Loucy (cell line): ENCODE results near the gene FAM217A.

Experiments used
- H2AFZ ChIP-seq: fragments of 200-600 bp; sonication (generic); 2 replicates; pipeline ENCODE4 v1.6.0; 2016; ENCODE audit warnings: antibody characterized with exemption, mild to moderate bottlenecking, low read length, moderate library complexity
- H3F3A ChIP-seq: fragments of 200-600 bp; 2 replicates; pipeline ENCODE4 v1.6.0; 2016; ENCODE audit warnings: antibody characterized with exemption, low read depth, mild to moderate bottlenecking
- H3K27me3 ChIP-seq: fragments of 200-600 bp; sonication (generic); 2 replicates; pipeline ENCODE4 v1.6.1; 2014; ENCODE audit warnings: low read length, mild to moderate bottlenecking; ENCODE audit not compliant: insufficient read depth, poor library complexity, severe bottlenecking
- H3K36me3 ChIP-seq: fragments of 200-600 bp; sonication (generic); 2 replicates; pipeline ENCODE4 v1.6.1; 2016; ENCODE audit warnings: low read length; ENCODE audit not compliant: insufficient read depth
- H3K4me1 ChIP-seq: fragments of 200-600 bp; sonication (generic); 2 replicates; pipeline ENCODE4 v1.5.1; 2014; ENCODE audit warnings: low read length, mild to moderate bottlenecking; ENCODE audit not compliant: insufficient read depth, poor library complexity, severe bottlenecking
- H3K4me2 ChIP-seq: fragments of 200-600 bp; sonication (generic); 2 replicates; pipeline ENCODE4 v1.6.0; 2014; ENCODE audit warnings: antibody characterized with exemption, low read length, low read depth, mild to moderate bottlenecking; ENCODE audit not compliant: poor library complexity, severe bottlenecking
- H3K4me3 ChIP-seq: fragments of 200-600 bp; sonication (generic); 2 replicates; pipeline ENCODE4 v1.5.1; 2014; ENCODE audit warnings: low read length, mild to moderate bottlenecking, mixed read lengths; ENCODE audit not compliant: poor library complexity, severe bottlenecking
- H3K79me2 ChIP-seq: fragments of 200-600 bp; sonication (generic); 2 replicates; pipeline ENCODE4 v1.6.1; 2014; ENCODE audit warnings: low read length; ENCODE audit not compliant: insufficient read depth
- H3K9ac ChIP-seq: fragments of 200-600 bp; sonication (generic); 2 replicates; pipeline ENCODE4 v1.6.0; 2014; ENCODE audit warnings: mild to moderate bottlenecking, low read depth, low read length, moderate library complexity; ENCODE audit not compliant: poor library complexity, severe bottlenecking
- H3K9me2 ChIP-seq: fragments of 200-600 bp; sonication (generic); replicated peaks from 2 replicates; pipeline ENCODE4 v1.6.1; 2016; ENCODE audit warnings: low read depth, low read length, mixed read lengths
- H3K9me3 ChIP-seq: fragments of 200-600 bp; sonication (generic); 2 replicates; pipeline ENCODE4 v1.6.1; 2014; ENCODE audit warnings: mild to moderate bottlenecking, antibody characterized with exemption, low read length, low read depth; ENCODE audit not compliant: insufficient read depth
- H4K20me1 ChIP-seq: fragments of 200-600 bp; sonication (generic); 2 replicates; pipeline ENCODE4 v1.6.0; 2014; ENCODE audit warnings: antibody characterized with exemption, low read length, mild to moderate bottlenecking; ENCODE audit not compliant: insufficient read depth, poor library complexity, severe bottlenecking
- EZH2phosphoT487 ChIP-seq: fragments of 200-600 bp; IDR thresholded peaks from 2 replicates; pipeline ENCODE4 v1.6.1; 2018; ENCODE audit warnings: antibody characterized with exemption, mild to moderate bottlenecking, moderate library complexity, borderline replicate concordance
- TF ChIP-seq, protein P1 (sequence below): fragments of 200-600 bp; sonication (generic); conservative IDR thresholded peaks from 2 replicates; pipeline ENCODE4 v1.5.1; 2014; ENCODE audit warnings: mild to moderate bottlenecking, antibody characterized with exemption, low read length

FAM217A gene

DNA sequence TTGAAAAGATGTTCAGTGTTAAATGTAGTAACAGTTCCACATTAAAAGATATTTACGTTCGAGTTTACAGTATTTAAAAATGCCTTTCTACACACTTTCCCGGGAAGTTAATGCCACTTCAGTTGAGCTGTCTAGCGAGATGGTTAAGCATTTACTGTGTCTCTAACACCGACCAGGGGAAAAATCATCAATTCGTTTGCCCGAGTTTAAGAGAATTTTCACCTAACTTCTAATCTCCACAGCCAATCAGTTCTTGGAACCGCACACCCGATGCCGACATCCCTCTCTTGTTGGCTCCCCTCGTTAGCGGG is 58.2 kb downstream of the FAM217A start:
- Histone ChIP-seq H3K9me2 (no peaks in the 10 kb centered on the region), H3K4me2 (peak overlapping the region; percentile 84), H3K4me3 (peak overlapping the region; percentile 98), H3K9me3 (no peaks in the 10 kb centered on the region), H3K27me3 (no peaks in the 10 kb centered on the region), H3K36me3 (no peaks in the 10 kb centered on the region), H3K79me2 (peaks cover 81% of the 10 kb centered on the region), H3F3A (peaks cover 17% of the 10 kb centered on the region), H3K4me1 (peaks cover 48% of the 10 kb centered on the region), H2AFZ (peak overlapping the region; percentile 40; the same call in 1 of the 2 replicates), H4K20me1 (peaks cover 44% of the 10 kb centered on the region), H3K9ac (peak overlapping the region; percentile 93)
- TF ChIP-seq, protein P1, sequence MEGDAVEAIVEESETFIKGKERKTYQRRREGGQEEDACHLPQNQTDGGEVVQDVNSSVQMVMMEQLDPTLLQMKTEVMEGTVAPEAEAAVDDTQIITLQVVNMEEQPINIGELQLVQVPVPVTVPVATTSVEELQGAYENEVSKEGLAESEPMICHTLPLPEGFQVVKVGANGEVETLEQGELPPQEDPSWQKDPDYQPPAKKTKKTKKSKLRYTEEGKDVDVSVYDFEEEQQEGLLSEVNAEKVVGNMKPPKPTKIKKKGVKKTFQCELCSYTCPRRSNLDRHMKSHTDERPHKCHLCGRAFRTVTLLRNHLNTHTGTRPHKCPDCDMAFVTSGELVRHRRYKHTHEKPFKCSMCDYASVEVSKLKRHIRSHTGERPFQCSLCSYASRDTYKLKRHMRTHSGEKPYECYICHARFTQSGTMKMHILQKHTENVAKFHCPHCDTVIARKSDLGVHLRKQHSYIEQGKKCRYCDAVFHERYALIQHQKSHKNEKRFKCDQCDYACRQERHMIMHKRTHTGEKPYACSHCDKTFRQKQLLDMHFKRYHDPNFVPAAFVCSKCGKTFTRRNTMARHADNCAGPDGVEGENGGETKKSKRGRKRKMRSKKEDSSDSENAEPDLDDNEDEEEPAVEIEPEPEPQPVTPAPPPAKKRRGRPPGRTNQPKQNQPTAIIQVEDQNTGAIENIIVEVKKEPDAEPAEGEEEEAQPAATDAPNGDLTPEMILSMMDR: no peak
- no peak for TF ChIP-seq EZH2phosphoT487

DNA sequence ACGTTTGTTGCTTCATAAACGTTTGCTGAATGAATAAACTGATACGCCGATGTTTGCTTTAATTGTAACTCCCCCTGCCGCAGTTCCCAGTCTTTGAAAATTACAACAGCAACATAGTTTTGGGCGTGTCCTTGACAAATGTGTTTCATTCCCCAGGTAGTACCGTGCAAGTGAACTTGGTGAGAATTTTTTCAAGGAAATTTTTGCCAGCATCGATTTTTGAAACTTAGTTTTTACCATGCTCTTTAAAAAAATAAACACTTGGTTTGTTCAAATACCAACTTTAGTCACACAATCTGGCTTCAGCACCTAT is 60.1 kb downstream of the FAM217A start:
- Histone ChIP-seq H3K27me3 (no peaks in the 10 kb centered on the region), H4K20me1 (peaks cover 25% of the 10 kb centered on the region), H3K79me2 (peaks cover 81% of the 10 kb centered on the region), H2AFZ (peak overlapping the region; percentile 85; the same call in 1 of the 2 replicates), H3K9me3 (no peaks in the 10 kb centered on the region), H3K36me3 (no peaks in the 10 kb centered on the region), H3F3A (peaks cover 17% of the 10 kb centered on the region), H3K9me2 (no peaks in the 10 kb centered on the region), H3K4me1 (peaks cover 35% of the 10 kb centered on the region), H3K4me2 (peak overlapping the region; percentile 84), H3K9ac (peak overlapping the region; percentile 95), H3K4me3 (peak overlapping the region; percentile 86)
- TF ChIP-seq EZH2phosphoT487: no peak
- TF ChIP-seq, protein P1: no peak
